Fibroblast of pulmonary artery (primary cell): ENCODE results near the gene SORBS1.

Experiments used
- DNase-seq: peaks from one replicate; pipeline ENCODE4 v3.0.0-alpha.2; 2010; ENCODE audit warnings: low read depth
- H3K4me3 ChIP-seq: replicated peaks from 2 replicates; pipeline ENCODE4 v1.5.1; 2011; ENCODE audit warnings: low read depth, mild to moderate bottlenecking, control low read depth, low read length, moderate library complexity
- CTCF ChIP-seq: IDR thresholded peaks from 2 replicates; pipeline ENCODE4 v1.5.1; 2011; ENCODE audit warnings: mild to moderate bottlenecking, control low read depth, low read length, inconsistent platforms; ENCODE audit errors: missing control alignments

SORBS1 gene

GRCh38 chr10:95309958-95310357 is 251.2 kb downstream of the SORBS1 start:
- H3K4me3 ChIP-seq = no peak overlapping the region
- no peak for DNase-seq
- TF ChIP-seq CTCF = no peak

GRCh38 chr10:95308389-95309302 is 252.5 kb downstream of the SORBS1 start:
- H3K4me3 ChIP-seq = no peak overlapping the region
- no peak for TF ChIP-seq CTCF
- DNase-seq = peak; percentile 98

DNA sequence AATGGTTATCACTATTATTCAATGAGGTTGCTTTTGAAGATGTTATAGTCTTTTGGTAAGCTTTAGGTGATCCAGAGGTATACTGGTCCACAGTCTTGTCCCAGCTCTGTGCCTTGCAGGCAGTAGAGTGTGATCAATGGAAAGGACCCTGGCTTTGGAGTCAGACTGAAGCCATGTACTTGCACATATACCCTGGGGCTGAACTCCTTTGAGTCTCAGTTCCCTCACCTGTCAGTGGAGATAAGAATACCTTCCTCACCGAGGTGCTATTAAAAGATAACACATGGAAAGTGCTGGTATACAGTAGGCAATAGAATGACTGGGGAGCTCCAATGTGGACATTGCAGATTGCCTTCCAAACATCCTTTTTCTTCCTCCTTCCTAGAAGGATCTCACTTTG is 254.3 kb downstream of the SORBS1 start:
- DNase-seq = no peak
- no peak overlapping the region for H3K4me3 ChIP-seq
- TF ChIP-seq CTCF = no peak

GRCh38 chr10:95306318-95306650 is 254.9 kb downstream of the SORBS1 start:
- no peak overlapping the region for H3K4me3 ChIP-seq
- DNase-seq = no peak
- TF ChIP-seq CTCF = no peak

DNA sequence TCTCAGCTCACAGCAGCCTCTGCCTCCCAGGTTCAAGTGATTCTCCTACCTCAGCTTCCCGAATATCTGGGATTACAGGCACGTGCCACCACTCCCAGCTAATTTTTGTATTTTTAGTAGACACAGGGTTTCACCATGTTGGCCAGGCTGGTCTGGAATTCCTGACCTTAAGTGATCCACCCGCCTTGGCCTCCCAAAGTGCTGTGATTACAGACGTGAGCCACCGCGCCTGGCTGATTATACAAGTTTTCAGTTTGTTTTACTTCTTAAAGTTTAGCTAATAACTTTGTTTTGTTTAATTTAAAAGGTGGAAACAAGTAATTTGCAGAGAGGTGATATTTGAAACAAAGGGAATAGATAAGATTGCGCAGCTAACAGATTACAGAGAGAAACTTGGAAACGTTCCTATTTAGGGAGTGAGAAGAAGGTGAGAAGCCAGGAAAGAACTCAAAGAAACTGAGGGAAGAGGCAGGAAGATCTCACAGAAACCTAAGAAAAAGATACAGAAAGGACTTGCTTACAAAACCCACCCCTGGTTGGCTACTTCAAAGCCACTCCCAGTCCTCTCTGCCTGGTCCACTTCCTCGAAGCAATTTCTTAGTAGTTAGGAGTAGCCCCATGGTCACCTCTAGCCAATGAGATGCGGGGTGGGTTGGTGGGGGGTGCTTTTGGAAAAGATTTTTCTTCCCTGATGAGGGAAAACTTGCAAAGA is 255.4 kb downstream of the SORBS1 start:
- no peak for TF ChIP-seq CTCF
- DNase-seq = peak; percentile 44
- no peak overlapping the region for H3K4me3 ChIP-seq

- no peak for TF ChIP-seq CTCF
- no peak for DNase-seq
- H3K4me3 ChIP-seq = no peak overlapping the region
These were observed 256.2 kb downstream of the SORBS1 start for GRCh38 chr10:95304976-95305375.

DNA sequence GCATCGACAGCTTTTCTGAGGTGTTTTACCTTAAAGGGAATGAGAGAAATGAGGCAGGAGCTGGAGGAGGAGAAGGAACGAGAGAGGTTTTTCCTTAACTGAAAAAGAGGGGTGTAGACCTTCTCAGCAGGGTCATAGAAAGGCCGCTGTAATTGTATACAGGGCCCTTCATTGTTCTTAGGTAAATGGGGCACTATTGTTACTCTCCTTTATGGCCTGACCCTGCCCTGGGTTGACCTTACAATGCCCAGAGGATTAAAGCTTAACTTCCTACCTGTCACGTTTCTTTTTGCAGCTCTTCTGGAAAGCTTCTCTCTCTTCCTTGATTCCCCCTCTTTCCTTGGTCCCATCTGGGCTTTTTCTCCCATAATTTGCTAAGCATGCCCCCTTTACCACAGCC is 256.7 kb downstream of the SORBS1 start:
- H3K4me3 ChIP-seq = no peak overlapping the region
- no peak for TF ChIP-seq CTCF
- no peak for DNase-seq
